Parathyroid adenoma (tissue), 2 donors: ENCODE data around the gene UVSSA.

ENCODE experiments used
- H2AFZ ChIP-seq: fragments of 300-600 bp; sonication (generic); one replicate; pipeline ENCODE4 v1.7.0; 2017; ENCODE audit warnings: antibody characterized with exemption, mild to moderate bottlenecking
- H3K27ac ChIP-seq: fragments of 300-600 bp; sonication (generic); one replicate; pipeline ENCODE4 v1.7.0; 2017
- H3K27me3 ChIP-seq: fragments of 300-600 bp; sonication (generic); one replicate; pipeline ENCODE4 v1.7.0; 2017; ENCODE audit warnings: low read length; ENCODE audit not compliant: control insufficient read depth, insufficient read depth
- H3K36me3 ChIP-seq: fragments of 300-600 bp; sonication (generic); one replicate; pipeline ENCODE4 v1.7.0; 2017; ENCODE audit warnings: low read length; ENCODE audit not compliant: control insufficient read depth, insufficient read depth
- H3K4me1 ChIP-seq: fragments of 300-600 bp; sonication (generic); one replicate; pipeline ENCODE4 v1.7.0; 2017; ENCODE audit warnings: control low read depth
- H3K4me2 ChIP-seq: fragments of 300-600 bp; sonication (generic); one replicate; pipeline ENCODE4 v1.7.0; 2017; ENCODE audit warnings: low read length
- H3K4me3 ChIP-seq: fragments of 300-600 bp; sonication (generic); one replicate; pipeline ENCODE4 v1.7.0; 2017; ENCODE audit warnings: low read depth, low read length
- H3K79me2 ChIP-seq: fragments of 300-600 bp; sonication (generic); one replicate; pipeline ENCODE4 v1.7.0; 2017; ENCODE audit warnings: control low read depth
- H3K9ac ChIP-seq: fragments of 300-600 bp; sonication (generic); one replicate; pipeline ENCODE4 v1.7.0; 2017; ENCODE audit warnings: mild to moderate bottlenecking
- H3K9me3 ChIP-seq: fragments of 300-600 bp; sonication (generic); one replicate; pipeline ENCODE4 v1.7.0; 2017; ENCODE audit warnings: low read length; ENCODE audit not compliant: control insufficient read depth
- TF ChIP-seq, protein P1 (sequence below): fragments of 300-600 bp; sonication (generic); IDR thresholded peaks from one replicate; pipeline ENCODE4 v1.7.0; 2017; ENCODE audit warnings: antibody characterized with exemption, mild to moderate bottlenecking
- donor health status: primary hyperparathyroidism.

The UVSSA gene

DNA sequence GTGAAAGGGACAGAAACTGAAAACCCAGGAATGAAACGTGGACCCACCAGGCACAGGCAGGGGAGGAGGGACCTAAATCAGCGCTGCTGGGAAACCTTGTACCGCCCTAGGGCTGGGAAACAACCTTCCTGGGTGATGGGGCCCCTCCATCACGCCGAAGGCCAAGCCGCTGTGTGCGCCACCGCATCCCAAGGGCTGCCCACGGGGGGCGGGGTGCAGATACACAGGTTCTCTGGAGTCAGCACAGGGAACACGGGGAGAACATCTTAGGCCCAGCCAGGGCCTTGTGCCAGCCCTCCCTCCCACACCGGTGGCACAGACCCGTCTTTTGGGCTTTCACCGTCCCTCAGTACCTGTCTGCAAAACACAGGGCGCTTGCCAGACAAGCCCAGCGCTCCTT, 13.0 kb downstream of the UVSSA start:
- H3K27ac ChIP-seq, result no peak overlapping the region
- no peaks in the 10 kb centered on the region for H3K36me3 ChIP-seq
- no peaks in the 10 kb centered on the region for H3K4me1 ChIP-seq
- H3K9me3 ChIP-seq, result no peaks in the 10 kb centered on the region
- TF ChIP-seq, protein P1, sequence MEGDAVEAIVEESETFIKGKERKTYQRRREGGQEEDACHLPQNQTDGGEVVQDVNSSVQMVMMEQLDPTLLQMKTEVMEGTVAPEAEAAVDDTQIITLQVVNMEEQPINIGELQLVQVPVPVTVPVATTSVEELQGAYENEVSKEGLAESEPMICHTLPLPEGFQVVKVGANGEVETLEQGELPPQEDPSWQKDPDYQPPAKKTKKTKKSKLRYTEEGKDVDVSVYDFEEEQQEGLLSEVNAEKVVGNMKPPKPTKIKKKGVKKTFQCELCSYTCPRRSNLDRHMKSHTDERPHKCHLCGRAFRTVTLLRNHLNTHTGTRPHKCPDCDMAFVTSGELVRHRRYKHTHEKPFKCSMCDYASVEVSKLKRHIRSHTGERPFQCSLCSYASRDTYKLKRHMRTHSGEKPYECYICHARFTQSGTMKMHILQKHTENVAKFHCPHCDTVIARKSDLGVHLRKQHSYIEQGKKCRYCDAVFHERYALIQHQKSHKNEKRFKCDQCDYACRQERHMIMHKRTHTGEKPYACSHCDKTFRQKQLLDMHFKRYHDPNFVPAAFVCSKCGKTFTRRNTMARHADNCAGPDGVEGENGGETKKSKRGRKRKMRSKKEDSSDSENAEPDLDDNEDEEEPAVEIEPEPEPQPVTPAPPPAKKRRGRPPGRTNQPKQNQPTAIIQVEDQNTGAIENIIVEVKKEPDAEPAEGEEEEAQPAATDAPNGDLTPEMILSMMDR, result no peak
- H3K27me3 ChIP-seq, result no peaks in the 10 kb centered on the region
- no peak overlapping the region for H3K4me3 ChIP-seq
- H3K9ac ChIP-seq, result no peak overlapping the region
- no peak overlapping the region for H2AFZ ChIP-seq
- H3K4me2 ChIP-seq, result no peak overlapping the region
- H3K79me2 ChIP-seq, result no peaks in the 10 kb centered on the region

DNA sequence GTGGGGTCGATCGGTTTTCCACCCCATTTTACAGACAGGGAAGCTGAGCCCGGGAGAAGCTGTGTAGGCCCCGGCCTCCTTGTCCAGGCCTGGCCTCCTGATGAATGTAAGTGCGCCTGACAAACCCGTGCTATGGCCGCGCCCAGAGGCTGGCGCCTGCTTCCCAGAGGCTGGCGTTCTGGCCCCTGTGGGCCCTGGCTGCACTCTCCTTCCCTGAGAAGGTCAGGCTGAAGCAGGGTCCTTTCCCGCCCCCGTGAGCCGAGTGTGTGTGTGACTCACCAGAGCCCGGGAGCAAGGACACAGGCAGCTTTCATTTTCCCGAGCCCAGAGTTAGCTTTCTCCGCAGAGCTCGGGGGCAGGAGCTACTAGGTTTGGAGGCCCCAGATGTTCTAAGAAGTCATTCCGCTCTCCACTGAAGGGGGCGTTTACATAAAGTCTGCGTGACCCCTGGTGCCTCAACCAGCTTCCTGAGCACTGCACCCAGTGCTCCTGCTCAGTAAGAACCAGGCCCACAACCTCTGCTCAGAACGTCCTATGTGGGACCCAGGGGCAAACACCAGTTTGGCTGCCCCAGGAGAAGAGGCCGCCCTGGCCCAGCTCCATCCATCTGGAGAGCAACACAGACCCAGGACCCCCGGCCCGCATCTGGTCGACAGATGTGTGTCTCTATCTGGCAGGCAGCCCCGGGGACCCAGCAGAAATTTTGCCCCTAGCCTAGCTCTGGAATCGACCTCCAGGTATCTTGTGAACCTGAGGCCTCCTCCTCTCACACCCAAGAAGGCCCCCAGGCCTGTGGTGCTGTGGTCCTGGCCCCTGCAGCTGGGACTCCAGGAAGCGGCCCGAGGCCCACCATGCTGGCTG, 13.6 kb downstream of the UVSSA start:
- no peaks in the 10 kb centered on the region for H3K79me2 ChIP-seq
- no peaks in the 10 kb centered on the region for H3K4me1 ChIP-seq
- no peak overlapping the region for H3K9ac ChIP-seq
- no peak overlapping the region for H3K4me3 ChIP-seq
- TF ChIP-seq, protein P1, result no peak
- H3K27me3 ChIP-seq, result no peaks in the 10 kb centered on the region
- H3K4me2 ChIP-seq, result no peak overlapping the region
- no peak overlapping the region for H2AFZ ChIP-seq
- no peak overlapping the region for H3K27ac ChIP-seq
- no peaks in the 10 kb centered on the region for H3K9me3 ChIP-seq
- H3K36me3 ChIP-seq, result no peaks in the 10 kb centered on the region

GRCh38 chr4:1361431-1361830, 14.4 kb downstream of the UVSSA start:
- Histone ChIP-seq H3K9me3 (no peaks in the 10 kb centered on the region), H2AFZ (no peak overlapping the region), H3K4me2 (no peak overlapping the region), H3K27ac (no peak overlapping the region), H3K4me3 (no peak overlapping the region), H3K36me3 (no peaks in the 10 kb centered on the region), H3K4me1 (no peaks in the 10 kb centered on the region), H3K9ac (no peak overlapping the region), H3K27me3 (no peaks in the 10 kb centered on the region), H3K79me2 (no peaks in the 10 kb centered on the region)
- TF ChIP-seq, protein P1, result no peak

DNA sequence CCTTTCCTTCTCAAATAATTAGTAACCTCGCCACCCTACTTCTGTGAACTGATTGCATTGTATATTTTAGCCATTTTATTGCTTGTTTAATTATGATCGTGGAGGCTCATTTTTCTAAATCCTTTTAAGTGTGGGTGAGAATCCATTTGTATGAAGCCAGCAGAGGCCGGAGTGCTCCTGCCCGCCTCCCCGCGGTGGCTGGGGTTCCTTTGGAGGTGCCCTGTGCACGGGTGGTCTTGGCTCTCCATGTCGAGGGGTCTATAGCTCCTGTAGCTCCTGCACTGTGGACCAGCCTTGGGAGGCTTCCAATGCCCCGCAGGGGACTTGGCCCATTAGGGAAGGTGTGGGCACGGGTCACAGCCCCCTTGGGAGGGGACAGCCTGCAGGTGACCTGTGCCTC, 15.0 kb downstream of the UVSSA start:
- Histone ChIP-seq H3K27me3 (no peaks in the 10 kb centered on the region), H3K36me3 (no peaks in the 10 kb centered on the region), H3K4me2 (no peak overlapping the region), H3K4me3 (no peak overlapping the region), H3K9ac (no peak overlapping the region), H3K9me3 (no peaks in the 10 kb centered on the region), H3K79me2 (no peaks in the 10 kb centered on the region), H2AFZ (no peak overlapping the region), H3K4me1 (no peaks in the 10 kb centered on the region), H3K27ac (no peak overlapping the region)
- TF ChIP-seq, protein P1, result no peak

DNA sequence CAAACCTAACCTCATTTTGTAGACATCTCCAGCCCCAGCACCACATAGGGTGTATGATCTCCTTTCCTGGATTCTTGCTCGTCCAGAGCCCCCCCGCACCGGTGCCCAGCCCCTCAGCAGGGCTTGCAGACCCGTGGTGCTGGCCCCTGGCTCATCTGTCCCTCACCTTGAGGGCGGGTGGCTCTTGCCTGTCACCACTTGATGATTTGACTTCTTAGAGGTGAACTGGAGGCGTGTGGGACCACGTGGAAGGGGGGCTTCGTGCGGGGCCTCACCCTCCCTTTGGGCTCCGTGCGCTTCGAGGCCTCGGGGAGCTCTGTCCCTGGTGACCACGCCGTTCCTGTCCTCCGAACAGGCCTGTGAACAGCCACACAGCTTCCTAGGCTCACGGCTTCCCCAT, 15.5 kb downstream of the UVSSA start:
- TF ChIP-seq, protein P1, result no peak
- Histone ChIP-seq H3K27me3 (no peaks in the 10 kb centered on the region), H3K4me1 (no peaks in the 10 kb centered on the region), H2AFZ (no peak overlapping the region), H3K9ac (no peak overlapping the region), H3K4me2 (no peak overlapping the region), H3K27ac (no peak overlapping the region), H3K4me3 (no peak overlapping the region), H3K36me3 (no peaks in the 10 kb centered on the region), H3K9me3 (no peaks in the 10 kb centered on the region), H3K79me2 (no peaks in the 10 kb centered on the region)
